ENCODE results near the gene RHBDD2.

DNA sequence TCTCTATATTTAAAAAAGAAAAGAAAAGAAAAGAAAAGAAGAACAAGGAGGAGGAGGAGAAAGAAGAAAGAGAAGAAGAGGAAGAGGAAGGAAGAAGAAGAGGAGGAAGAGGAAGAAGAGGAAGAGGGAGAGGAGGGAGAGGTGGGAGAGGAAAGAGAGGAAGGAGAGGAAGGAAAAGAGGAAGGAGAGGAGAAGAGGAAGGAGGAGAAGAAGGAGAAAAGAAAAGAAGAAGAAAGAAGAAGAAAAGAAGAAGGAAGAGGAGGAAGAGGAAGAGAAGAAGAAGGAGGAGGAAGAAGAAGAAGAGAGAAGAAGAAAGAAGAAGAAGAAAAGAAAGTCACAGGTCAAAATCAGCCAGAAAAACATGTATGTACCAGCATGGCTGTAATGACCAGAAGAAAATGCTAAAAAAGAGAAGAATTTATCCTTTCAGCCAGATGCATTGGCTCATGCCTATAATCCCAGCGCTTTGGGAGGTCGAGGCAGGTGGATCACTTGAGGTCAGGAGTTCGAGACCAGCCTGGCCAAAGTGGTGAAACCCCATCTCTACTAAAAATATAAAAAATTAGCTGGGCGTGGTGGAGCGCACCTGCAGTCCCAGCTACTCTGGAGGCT lies 30.8 kb downstream of the RHBDD2 start:
- TF ChIP-seq CTCF (IDR thresholded peaks at IDR 0.05; ENCODE audit: low read depth, low read length, missing input control), result no peak
- TF ChIP-seq TAF1 (conservative IDR thresholded peaks at IDR 0.05), result no peak
- no peak for TF ChIP-seq EGR1 (IDR thresholded peaks at IDR 0.05; ENCODE audit: low read depth in 2 of 2)

Data from liver (tissue), 3 donors.